MCF 10A (cell line): Measurements from ENCODE around the gene MAMLD1. TPM values are rescaled to one million over a fixed set of nuclear protein-coding genes. Genes with fewer than 3 reads are reported as not detected.

Experiments used
- BruUV-seq: library from RNA; stranded (reverse); fragments of 400-500 nt; replicated peaks from 2 replicates; lab custom pipeline; 2021; lab: Mats Ljungman, UMichigan
- CTCF ChIA-PET: fragments of 300-600 bp; sonication (Branson Sonifier 250); formaldehyde crosslinking; extraction: SDS; loops from one replicate; lab custom pipeline; 2021; ENCODE audit warnings: antibody characterized with exemption, inconsistent platforms; lab: Yijun Ruan, JAX
- POLR2A ChIA-PET: fragments of 300-600, 350-650 bp; sonication (Branson Sonifier 250); formaldehyde crosslinking; extraction: SDS; loops from one replicate; lab custom pipeline; 2020; ENCODE audit warnings: antibody characterized with exemption, inconsistent platforms; lab: Yijun Ruan, JAX
- DNase-seq: peaks from one replicate; pipeline ENCODE4 v3.0.0-alpha.2; 2018; ENCODE audit not compliant: unreplicated experiment
- H3K27ac Mint-ChIP-seq: one replicate; pipeline ENCODE4 v1.8.0; 2022; ENCODE audit warnings: mild to moderate bottlenecking, low read depth, mixed read lengths; ENCODE audit not compliant: unreplicated experiment
- H3K27me3 Mint-ChIP-seq: one replicate; pipeline ENCODE4 v1.8.0; 2022; ENCODE audit warnings: mixed read lengths; ENCODE audit not compliant: insufficient read depth, unreplicated experiment
- H3K36me3 Mint-ChIP-seq: one replicate; pipeline ENCODE4 v1.8.0; 2022; ENCODE audit warnings: mild to moderate bottlenecking, moderate library complexity, mixed read lengths; ENCODE audit not compliant: insufficient read depth, unreplicated experiment
- H3K4me1 Mint-ChIP-seq: one replicate; pipeline ENCODE4 v1.8.0; 2022; ENCODE audit warnings: mixed read lengths; ENCODE audit not compliant: insufficient read depth, unreplicated experiment
- H3K4me3 Mint-ChIP-seq: one replicate; pipeline ENCODE4 v1.8.0; 2022; ENCODE audit warnings: mild to moderate bottlenecking, moderate library complexity, mixed read lengths; ENCODE audit not compliant: unreplicated experiment
- H3K9me3 Mint-ChIP-seq: one replicate; pipeline ENCODE4 v1.8.0; 2022; ENCODE audit warnings: mixed read lengths; ENCODE audit not compliant: unreplicated experiment
- intact Hi-C: fragments of 100-400 bp; cut with micrococcal nuclease; formaldehyde crosslinking; loops from 2 replicates; pipeline ENCODE4 v1.14.1; 2022
- total RNA-seq: library from RNA; stranded (reverse); gene quantifications from 2 replicates; pipeline ENCODE4 v1.2.3, GENCODE V29; 2022
- TF ChIP-seq, protein P1 (sequence below): fragments of 200-600 bp; IDR thresholded peaks from one replicate; pipeline ENCODE4 v1.8.0; 2022; ENCODE audit warnings: antibody characterized with exemption, mild to moderate bottlenecking; ENCODE audit not compliant: unreplicated experiment

The MAMLD1 gene
- total RNA-seq, 1 experiment from 2014 or later, result 1.9 TPM

- BruUV-seq, result no TSS peak
- intact Hi-C loops, result no loop called here
- no peak overlapping the region for H3K27ac Mint-ChIP-seq
Observed at GRCh38 chrX:150446151-150446550, 83.0 kb downstream of the MAMLD1 start.

GRCh38 chrX:150446995-150447394 lies 83.9 kb downstream of the MAMLD1 start:
- CTCF ChIA-PET, result interaction anchor here (1.0 kb wide), 1 partner anchor 484 kb away, joined by 4 read pairs; no protein-coding TSS in a partner anchor
- Mint-ChIP-seq H3K9me3 (peaks cover 6% of the 10 kb centered on the region), H3K4me1 (peaks cover 7% of the 10 kb centered on the region), H3K27ac (no peak overlapping the region), H3K4me3 (no peak overlapping the region), H3K27me3 (peaks cover 12% of the 10 kb centered on the region), H3K36me3 (no peaks in the 10 kb centered on the region)
- no TSS peak for BruUV-seq
- intact Hi-C loops, result no loop called here
- TF ChIP-seq, protein P1, sequence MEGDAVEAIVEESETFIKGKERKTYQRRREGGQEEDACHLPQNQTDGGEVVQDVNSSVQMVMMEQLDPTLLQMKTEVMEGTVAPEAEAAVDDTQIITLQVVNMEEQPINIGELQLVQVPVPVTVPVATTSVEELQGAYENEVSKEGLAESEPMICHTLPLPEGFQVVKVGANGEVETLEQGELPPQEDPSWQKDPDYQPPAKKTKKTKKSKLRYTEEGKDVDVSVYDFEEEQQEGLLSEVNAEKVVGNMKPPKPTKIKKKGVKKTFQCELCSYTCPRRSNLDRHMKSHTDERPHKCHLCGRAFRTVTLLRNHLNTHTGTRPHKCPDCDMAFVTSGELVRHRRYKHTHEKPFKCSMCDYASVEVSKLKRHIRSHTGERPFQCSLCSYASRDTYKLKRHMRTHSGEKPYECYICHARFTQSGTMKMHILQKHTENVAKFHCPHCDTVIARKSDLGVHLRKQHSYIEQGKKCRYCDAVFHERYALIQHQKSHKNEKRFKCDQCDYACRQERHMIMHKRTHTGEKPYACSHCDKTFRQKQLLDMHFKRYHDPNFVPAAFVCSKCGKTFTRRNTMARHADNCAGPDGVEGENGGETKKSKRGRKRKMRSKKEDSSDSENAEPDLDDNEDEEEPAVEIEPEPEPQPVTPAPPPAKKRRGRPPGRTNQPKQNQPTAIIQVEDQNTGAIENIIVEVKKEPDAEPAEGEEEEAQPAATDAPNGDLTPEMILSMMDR, result no peak
- POLR2A ChIA-PET, result no interaction called here
- DNase-seq, result no peak

More at GRCh38 chrX:150446151-150446550, 83.0 kb downstream of the MAMLD1 start:
- Mint-ChIP-seq H3K4me3 (no peak overlapping the region), H3K9me3 (peaks cover 6% of the 10 kb centered on the region), H3K36me3 (no peaks in the 10 kb centered on the region), H3K27me3 (peaks cover 15% of the 10 kb centered on the region), H3K4me1 (peaks cover 7% of the 10 kb centered on the region)
- CTCF ChIA-PET, result interaction anchor here (1.1 kb wide), 1 partner anchor 39 kb away, joined by 4 read pairs; no protein-coding TSS in a partner anchor
- DNase-seq, result no peak
- POLR2A ChIA-PET, result no interaction called here
- TF ChIP-seq, protein P1, result no peak

- no TSS peak for BruUV-seq
- peaks cover 7% of the 10 kb centered on the region for H3K4me1 Mint-ChIP-seq
- H3K36me3 Mint-ChIP-seq, result peaks cover 6% of the 10 kb centered on the region
- no peak overlapping the region for H3K4me3 Mint-ChIP-seq
- ChIA-PET POLR2A (no interaction called here), CTCF (interaction anchor here (0.6 to 0.8 kb wide), 4 partner anchors 36 to 608 kb away, joined by 3 to 4 read pairs (median 3); no protein-coding TSS in a partner anchor)
- DNase-seq, result no peak
- TF ChIP-seq, protein P1, result peak; percentile 12
- no peaks in the 10 kb centered on the region for H3K9me3 Mint-ChIP-seq
- intact Hi-C loops, result no loop called here
- H3K27ac Mint-ChIP-seq, result no peak overlapping the region
- H3K27me3 Mint-ChIP-seq, result peaks cover 12% of the 10 kb centered on the region
Observed at GRCh38 chrX:150449313-150449712, 86.2 kb downstream of the MAMLD1 start.

DNA sequence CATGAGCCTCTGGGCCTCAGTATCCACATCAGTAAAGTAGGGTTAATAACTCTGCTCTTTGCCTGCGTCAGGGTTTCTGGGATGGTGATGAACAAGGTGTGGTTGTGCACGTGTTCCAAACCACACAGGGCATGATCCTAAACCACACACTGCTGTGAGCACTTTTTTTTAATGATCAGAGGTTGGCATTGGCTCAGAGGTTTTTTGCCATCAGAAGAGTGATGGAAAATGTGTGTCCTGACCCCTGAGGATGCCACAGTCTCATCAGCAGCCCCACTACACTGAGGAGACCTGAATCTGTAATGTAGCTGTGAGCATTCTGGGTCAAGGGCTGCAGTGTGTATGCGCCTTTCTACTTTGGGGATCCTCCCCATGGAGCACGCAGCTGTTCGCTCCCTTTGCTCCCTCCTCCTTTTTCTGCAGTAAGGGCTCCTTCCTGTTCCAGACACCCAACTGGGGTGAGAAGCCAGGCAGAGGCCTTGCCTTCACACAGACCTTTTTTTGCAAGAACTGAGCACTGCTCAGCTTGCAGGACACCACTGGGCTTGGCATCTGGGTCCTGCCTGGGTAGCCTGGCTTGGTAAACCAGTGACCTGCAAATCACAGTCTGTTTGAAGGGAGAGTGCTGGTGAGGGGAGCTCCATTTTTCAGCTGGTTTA lies 87.5 kb downstream of the MAMLD1 start:
- no TSS peak for BruUV-seq
- no peaks in the 10 kb centered on the region for H3K9me3 Mint-ChIP-seq
- H3K4me3 Mint-ChIP-seq, result no peak overlapping the region
- H3K4me1 Mint-ChIP-seq, result peaks cover 7% of the 10 kb centered on the region
- no peak for DNase-seq
- no peak overlapping the region for H3K27ac Mint-ChIP-seq
- CTCF ChIA-PET, result interaction anchor here (0.7 to 1.7 kb wide), 2 partner anchors 39 to 324 kb away, joined by 3 to 4 read pairs; no protein-coding TSS in a partner anchor
- POLR2A ChIA-PET, result interaction anchor here (0.7 kb wide), 1 partner anchor 35 kb away, joined by 4 read pairs; no protein-coding TSS in a partner anchor
- H3K36me3 Mint-ChIP-seq, result peaks cover 6% of the 10 kb centered on the region
- TF ChIP-seq, protein P1, result no peak
- intact Hi-C loops, result no loop called here
- peaks cover 12% of the 10 kb centered on the region for H3K27me3 Mint-ChIP-seq
